SK-N-SH treated with all-trans-retinoic acid at 6 μM for 48 hours (cell line): ENCODE measurements around the gene LRCH4.

Source experiments
- ARNTL ChIP-seq: fragments of 450-650 bp; formaldehyde crosslinking; IDR thresholded peaks from 2 replicates; pipeline ENCODE4 v1.5.0; 2020; ENCODE audit warnings: low read depth, mild to moderate bottlenecking, moderate library complexity, borderline replicate concordance
- CREB5 ChIP-seq: fragments of 250-450 bp; sonication (Bioruptor Pico); IDR thresholded peaks from 2 replicates; pipeline ENCODE4 v1.5.1; 2020; ENCODE audit warnings: low read depth, mild to moderate bottlenecking, moderate library complexity
- CSDC2 ChIP-seq: fragments of 250-450 bp; sonication (Bioruptor Pico); IDR thresholded peaks from 2 replicates; pipeline ENCODE4 v1.5.0; 2020; ENCODE audit warnings: mild to moderate bottlenecking, moderate library complexity
- CSRNP3 ChIP-seq: fragments of 250-450 bp; sonication (Bioruptor Pico); IDR thresholded peaks from 2 replicates; pipeline ENCODE4 v1.5.1; 2021; ENCODE audit warnings: mild to moderate bottlenecking, moderate library complexity
- ESRRG ChIP-seq: fragments of 250-450 bp; sonication (Bioruptor Pico); IDR thresholded peaks from 2 replicates; pipeline ENCODE4 v1.6.1; 2021; ENCODE audit warnings: mild to moderate bottlenecking
- ISL1 ChIP-seq: fragments of 250-450 bp; sonication (Bioruptor Pico); IDR thresholded peaks from 2 replicates; pipeline ENCODE4 v2.1.2; 2022; ENCODE audit warnings: mild to moderate bottlenecking, moderate library complexity
- PATZ1 ChIP-seq: fragments of 250-450 bp; sonication (Bioruptor Pico); IDR thresholded peaks from 2 replicates; pipeline ENCODE4 v1.8.0; 2020; ENCODE audit warnings: mild to moderate bottlenecking, moderate library complexity, borderline replicate concordance
- POU6F1 ChIP-seq: fragments of 250-450 bp; sonication (Bioruptor Pico); IDR thresholded peaks from 2 replicates; pipeline ENCODE4 v1.8.0; 2021; ENCODE audit warnings: low read depth, mild to moderate bottlenecking, moderate library complexity, borderline replicate concordance
- SNAI2 ChIP-seq: fragments of 250-450 bp; sonication (Bioruptor Pico); IDR thresholded peaks from 2 replicates; pipeline ENCODE4 v1.5.0; 2020; ENCODE audit warnings: mild to moderate bottlenecking, moderate library complexity
- TCF4 ChIP-seq: fragments of 250-450 bp; sonication (Bioruptor Pico); IDR thresholded peaks from 2 replicates; pipeline ENCODE4 v1.8.0; 2021; ENCODE audit warnings: mild to moderate bottlenecking, moderate library complexity, borderline replicate concordance
- TSHZ2 ChIP-seq: fragments of 250-450 bp; sonication (Bioruptor Pico); IDR thresholded peaks from 2 replicates; pipeline ENCODE4 v1.5.0; 2020; ENCODE audit warnings: mild to moderate bottlenecking, moderate library complexity
- ZFP30 ChIP-seq: fragments of 450-650 bp; formaldehyde crosslinking; IDR thresholded peaks from 2 replicates; pipeline ENCODE4 v1.5.0; 2022; ENCODE audit warnings: mild to moderate bottlenecking, moderate library complexity
- ZNF565 ChIP-seq: fragments of 450-650 bp; formaldehyde crosslinking; conservative IDR thresholded peaks from 2 replicates; pipeline ENCODE4 v1.5.0; 2020; ENCODE audit warnings: low read depth, mild to moderate bottlenecking, moderate library complexity

- no peak for TF ChIP-seq TCF4 (CRISPR knock-in tag)
- TF ChIP-seq ARNTL: no peak
- TF ChIP-seq CSDC2 (CRISPR knock-in tag): no peak
- TF ChIP-seq PATZ1: no peak
- TF ChIP-seq ZFP30 (CRISPR knock-in tag): no peak
- TF ChIP-seq ISL1: no peak
- no peak for TF ChIP-seq CREB5
- no peak for TF ChIP-seq POU6F1 (CRISPR knock-in tag)
- no peak for TF ChIP-seq CSRNP3 (CRISPR knock-in tag)
- TF ChIP-seq SNAI2: no peak
- TF ChIP-seq TSHZ2 (CRISPR knock-in tag): no peak
- no peak for TF ChIP-seq ESRRG (CRISPR knock-in tag)
- no peak for TF ChIP-seq ZNF565 (CRISPR knock-in tag)
Measured at GRCh38 chr7:100604976-100605911, 19.3 kb upstream of the LRCH4 start.
